GM12874 (cell line): ENCODE data around the gene KRTDAP.

ENCODE experiments used
- TF ChIP-seq, protein P1 (sequence below): IDR thresholded peaks from 2 replicates; pipeline ENCODE4 v1.5.1; 2011; ENCODE audit warnings: low read depth, mild to moderate bottlenecking, control low read depth, low read length, moderate library complexity; ENCODE audit not compliant: insufficient read depth

The KRTDAP gene

DNA sequence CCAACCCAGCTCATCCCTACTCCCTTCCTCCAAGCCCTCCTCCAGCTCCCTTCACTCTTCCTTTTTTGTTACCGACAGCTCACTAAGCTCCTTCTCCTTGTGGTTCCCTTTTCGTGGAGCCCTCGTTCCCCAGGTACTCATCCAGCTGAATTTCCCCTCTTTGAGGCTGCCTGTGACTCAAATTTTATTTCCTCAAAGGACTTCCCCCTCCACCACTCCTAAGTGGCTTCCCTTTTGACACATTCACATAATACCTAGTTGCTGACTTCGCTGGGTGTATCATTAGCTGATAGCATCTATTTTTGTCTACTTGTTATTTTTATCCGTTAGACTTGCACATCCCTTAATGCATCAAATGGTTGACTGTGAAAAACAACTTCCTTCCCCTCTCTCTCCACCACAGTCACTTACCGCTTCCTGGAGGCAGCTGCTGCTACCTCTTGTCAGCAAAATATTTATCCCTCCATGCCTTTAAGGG, 27.7 kb downstream of the KRTDAP start:
- TF ChIP-seq, protein P1, sequence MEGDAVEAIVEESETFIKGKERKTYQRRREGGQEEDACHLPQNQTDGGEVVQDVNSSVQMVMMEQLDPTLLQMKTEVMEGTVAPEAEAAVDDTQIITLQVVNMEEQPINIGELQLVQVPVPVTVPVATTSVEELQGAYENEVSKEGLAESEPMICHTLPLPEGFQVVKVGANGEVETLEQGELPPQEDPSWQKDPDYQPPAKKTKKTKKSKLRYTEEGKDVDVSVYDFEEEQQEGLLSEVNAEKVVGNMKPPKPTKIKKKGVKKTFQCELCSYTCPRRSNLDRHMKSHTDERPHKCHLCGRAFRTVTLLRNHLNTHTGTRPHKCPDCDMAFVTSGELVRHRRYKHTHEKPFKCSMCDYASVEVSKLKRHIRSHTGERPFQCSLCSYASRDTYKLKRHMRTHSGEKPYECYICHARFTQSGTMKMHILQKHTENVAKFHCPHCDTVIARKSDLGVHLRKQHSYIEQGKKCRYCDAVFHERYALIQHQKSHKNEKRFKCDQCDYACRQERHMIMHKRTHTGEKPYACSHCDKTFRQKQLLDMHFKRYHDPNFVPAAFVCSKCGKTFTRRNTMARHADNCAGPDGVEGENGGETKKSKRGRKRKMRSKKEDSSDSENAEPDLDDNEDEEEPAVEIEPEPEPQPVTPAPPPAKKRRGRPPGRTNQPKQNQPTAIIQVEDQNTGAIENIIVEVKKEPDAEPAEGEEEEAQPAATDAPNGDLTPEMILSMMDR, result no peak

DNA sequence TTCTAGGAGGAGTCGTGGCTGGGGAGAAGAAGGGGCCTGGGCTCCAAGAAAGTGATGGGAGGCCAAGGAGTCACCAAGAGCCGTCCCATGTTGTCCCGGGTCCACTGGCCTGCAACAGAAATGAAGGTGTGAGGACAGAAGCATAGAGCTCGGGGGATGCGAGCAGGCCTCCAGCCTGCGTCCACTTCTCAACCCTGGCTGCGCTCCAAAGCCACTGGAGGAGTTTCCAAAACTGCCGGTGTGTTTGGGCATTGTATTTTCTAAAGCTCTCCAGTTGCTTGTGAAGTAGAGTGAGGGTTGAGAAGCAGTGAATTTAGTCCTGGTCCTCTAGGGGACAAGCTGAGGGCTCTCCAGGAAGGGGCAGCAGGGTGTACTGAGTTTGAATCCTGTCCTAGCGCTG, 29.2 kb downstream of the KRTDAP start:
- TF ChIP-seq, protein P1, result no peak

DNA sequence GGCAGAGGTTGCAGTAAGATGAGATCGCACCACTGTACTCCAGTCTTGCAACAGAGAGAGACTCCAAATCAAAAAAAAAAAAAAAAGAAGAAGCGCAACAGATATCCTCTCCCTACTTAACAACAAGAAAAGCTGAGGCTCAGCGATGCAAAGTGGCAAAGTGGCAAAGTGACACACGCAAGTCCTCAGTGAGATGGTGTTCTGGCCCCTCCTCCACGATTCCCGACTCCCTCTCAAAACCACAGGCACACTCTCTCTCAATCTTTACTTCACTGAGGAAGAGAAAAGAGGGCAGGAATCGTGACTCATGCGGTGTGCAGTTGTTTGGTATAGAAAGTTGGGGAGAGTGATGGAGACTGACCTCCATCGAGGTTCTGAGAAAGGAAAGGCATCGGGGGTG, 29.7 kb downstream of the KRTDAP start:
- TF ChIP-seq, protein P1, result no peak

DNA sequence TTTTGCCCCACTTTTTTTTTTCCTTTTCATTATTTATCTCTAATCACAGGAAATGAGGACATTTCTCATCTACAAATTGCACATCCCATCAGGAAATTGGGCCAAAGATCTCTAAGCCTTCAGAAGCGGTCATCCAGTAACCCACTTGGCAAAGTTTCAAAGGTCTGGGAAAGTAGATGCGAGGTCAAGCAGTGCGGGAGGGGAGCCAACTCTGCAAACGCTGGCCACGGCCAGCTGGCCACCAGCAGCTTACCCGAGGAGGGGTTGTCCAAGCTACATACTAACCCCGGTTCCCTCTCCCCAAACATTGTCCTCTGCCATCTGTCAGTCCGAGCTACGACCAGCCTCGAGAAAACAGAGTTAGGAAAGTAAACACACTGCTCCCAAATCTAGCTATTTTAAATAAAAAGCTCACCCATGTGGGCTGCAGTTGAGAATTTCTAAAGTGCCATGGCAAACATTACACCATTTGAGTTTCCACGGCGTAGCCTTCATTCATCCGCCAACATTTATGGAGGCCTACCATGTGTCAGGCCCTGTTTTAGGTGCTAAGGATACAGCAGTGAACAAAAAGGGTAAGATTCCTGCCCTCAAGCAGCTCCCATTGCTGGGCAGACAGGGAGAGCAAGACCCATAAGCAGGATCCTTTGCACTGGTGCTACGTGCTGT, 30.7 kb downstream of the KRTDAP start:
- TF ChIP-seq, protein P1, result no peak

DNA sequence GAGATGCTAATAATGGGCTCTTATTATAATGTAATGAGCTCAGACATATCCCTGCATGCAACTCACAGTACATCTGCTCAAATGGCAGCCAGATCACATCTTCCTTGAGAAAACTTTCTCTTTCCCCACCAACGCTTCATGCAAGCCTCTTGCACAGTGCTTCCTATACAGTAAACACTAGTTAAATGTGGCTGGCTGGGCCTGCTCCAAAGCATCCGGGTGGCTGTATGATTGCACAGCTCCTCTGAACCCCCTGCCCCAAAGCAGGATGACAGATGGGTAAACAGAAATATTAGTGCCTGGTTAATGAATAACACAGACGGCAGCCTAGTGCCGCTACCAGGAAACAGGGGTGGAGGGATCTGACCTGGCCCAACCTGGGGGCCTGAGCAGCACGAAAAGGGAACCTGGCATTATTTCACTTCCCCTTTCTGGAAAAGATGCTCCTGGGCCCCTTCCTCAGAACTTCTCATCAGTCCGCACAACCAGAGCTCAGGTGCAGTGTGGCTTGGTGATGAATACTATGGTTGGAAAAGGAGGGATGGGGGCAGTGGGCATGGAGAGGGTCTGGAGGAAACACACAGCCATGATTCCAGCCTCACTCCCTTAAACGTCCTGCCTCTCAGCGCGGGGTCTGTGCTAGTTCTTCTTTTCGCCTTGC, 31.4 kb downstream of the KRTDAP start:
- TF ChIP-seq, protein P1, result no peak

DNA sequence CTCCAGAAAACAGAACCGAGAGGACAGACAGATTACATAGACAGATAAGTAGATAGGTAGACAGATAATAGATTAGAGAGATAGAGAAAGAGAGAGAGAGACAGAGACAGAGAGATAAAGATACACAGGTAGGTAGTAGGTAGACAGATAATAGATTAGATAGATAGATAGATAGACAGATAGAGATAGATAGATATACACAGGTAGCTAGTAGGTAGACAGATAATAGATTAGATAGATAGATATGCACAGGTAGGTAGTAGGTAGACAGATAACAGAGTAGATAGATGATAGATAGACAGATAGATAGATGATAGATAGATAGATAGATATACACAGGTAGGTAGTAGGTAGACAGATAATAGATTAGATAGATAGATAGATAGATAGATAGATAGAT, 32.1 kb downstream of the KRTDAP start:
- TF ChIP-seq, protein P1, result no peak

DNA sequence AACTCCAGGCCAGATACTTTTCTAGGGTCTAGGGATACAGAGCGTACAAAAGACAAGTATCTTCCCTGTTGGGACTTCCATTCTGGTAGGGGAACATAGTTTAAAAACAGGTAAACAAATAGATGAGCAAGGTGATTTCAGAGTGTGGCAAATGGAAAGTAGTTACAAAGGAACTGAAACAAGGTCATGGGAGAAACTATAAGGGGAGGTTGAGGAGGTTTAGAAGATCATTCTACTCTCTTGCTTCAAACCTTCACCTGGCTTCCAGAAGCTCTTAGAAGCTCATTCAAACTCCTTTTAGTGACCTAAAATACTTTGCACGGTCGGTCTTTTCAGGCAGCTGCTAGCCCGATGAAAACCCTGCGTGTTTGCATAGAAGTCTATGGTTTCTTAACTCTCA, 33.1 kb downstream of the KRTDAP start:
- TF ChIP-seq, protein P1, result no peak
